Measurements from ENCODE around the gene CARS2.
"Not testable (repeated sequence)": the region's sequence is repeated elsewhere in the genome, so short reads cannot be mapped to it uniquely, and the experiment has no call there.

The CARS2 gene

GRCh38 chr13:110706570-110707372 is 855 bp upstream of the CARS2 start:
- DNase-seq, result no peak

- DNase-seq, result no peak
These were observed 525 bp downstream of the CARS2 start for GRCh38 chr13:110705356-110705825.

GRCh38 chr13:110702591-110703526 is 3.1 kb downstream of the CARS2 start:
- no peak for DNase-seq

- no peak for DNase-seq
These were observed 3.8 kb downstream of the CARS2 start for GRCh38 chr13:110702089-110702488.

GRCh38 chr13:110701061-110701460 is 4.9 kb downstream of the CARS2 start:
- DNase-seq, result not testable (repeated sequence)

GRCh38 chr13:110700641-110701040 is 5.3 kb downstream of the CARS2 start:
- no peak for DNase-seq

- DNase-seq, result no peak
These were observed 5.7 kb downstream of the CARS2 start for GRCh38 chr13:110700186-110700585.

- no peak for DNase-seq
These were observed 6.5 kb downstream of the CARS2 start for GRCh38 chr13:110699148-110700145.

GRCh38 chr13:110698689-110699088 is 7.2 kb downstream of the CARS2 start:
- no peak for DNase-seq

GRCh38 chr13:110697842-110698241 is 8.1 kb downstream of the CARS2 start:
- DNase-seq, result no peak

GRCh38 chr13:110696776-110697175 is 9.1 kb downstream of the CARS2 start:
- no peak for DNase-seq

- not testable (repeated sequence) for DNase-seq
These were observed 10.1 kb downstream of the CARS2 start for GRCh38 chr13:110695774-110696173.

GRCh38 chr13:110690516-110690915 is 15.4 kb downstream of the CARS2 start:
- DNase-seq, result no peak

- DNase-seq, result no peak
These were observed 16.2 kb downstream of the CARS2 start for GRCh38 chr13:110689711-110690110.

GRCh38 chr13:110689041-110689440 is 16.9 kb downstream of the CARS2 start:
- DNase-seq, result no peak

- DNase-seq, result no peak
These were observed 18.2 kb downstream of the CARS2 start for GRCh38 chr13:110687736-110688135.

GRCh38 chr13:110685305-110686020 is 20.5 kb downstream of the CARS2 start:
- DNase-seq, result no peak

GRCh38 chr13:110684388-110685056 is 21.4 kb downstream of the CARS2 start:
- DNase-seq, result no peak

- DNase-seq, result no peak
These were observed 22.0 kb downstream of the CARS2 start for GRCh38 chr13:110683921-110684320.

GRCh38 chr13:110683203-110683883 is 22.6 kb downstream of the CARS2 start:
- DNase-seq, result no peak

GRCh38 chr13:110682746-110683145 is 23.2 kb downstream of the CARS2 start:
- DNase-seq, result no peak

All from NCI-H345 (cell line).